Measurements from ENCODE around the gene VAV3. TPM values are rescaled to one million over a fixed set of nuclear protein-coding genes. Genes with fewer than 3 reads are reported as not detected.

VAV3 gene
- polyA plus RNA-seq, 1 donor, result 18.3 TPM

DNA sequence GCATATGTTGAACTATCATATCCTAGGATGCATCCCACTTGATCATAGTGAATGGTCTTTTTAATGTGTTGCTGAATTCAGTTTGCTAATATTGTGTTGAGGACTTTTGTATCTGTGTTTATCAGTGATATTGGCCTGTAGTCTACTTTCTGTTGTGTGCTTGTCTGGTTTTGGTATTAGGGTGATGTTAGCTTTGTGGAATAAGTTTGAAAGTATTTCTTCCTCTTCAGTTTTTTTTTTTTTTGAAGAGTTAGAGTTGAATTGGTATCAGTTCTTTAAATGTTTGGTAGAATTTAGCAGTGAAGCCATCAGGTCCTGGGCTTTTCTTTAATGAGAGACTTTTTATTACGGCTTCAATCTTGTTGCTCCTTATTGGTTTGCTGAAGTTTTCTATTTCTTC is 162.3 kb downstream of the VAV3 start:
- Histone ChIP-seq H3K4me3 (ENCODE audit: low read length) (no peak overlapping the region), H3K27me3 (ENCODE audit: control insufficient read depth, insufficient read depth, low read length) (no peaks in the 10 kb centered on the region), H3K36me3 (ENCODE audit: control insufficient read depth, insufficient read depth, low read length) (no peaks in the 10 kb centered on the region), H3K4me1 (ENCODE audit: control insufficient read depth, insufficient read depth, low read length) (no peaks in the 10 kb centered on the region), H3K9me3 (ENCODE audit: control insufficient read depth, low read depth, low read length) (no peaks in the 10 kb centered on the region), H3K27ac (ENCODE audit: low read length) (no peak overlapping the region)
- no peak for DNase-seq
- WGBS (ENCODE audit: insufficient coverage, low lambda C conversion rate), result no CpG with 5 or more reads among the region's 1 CpG

DNA sequence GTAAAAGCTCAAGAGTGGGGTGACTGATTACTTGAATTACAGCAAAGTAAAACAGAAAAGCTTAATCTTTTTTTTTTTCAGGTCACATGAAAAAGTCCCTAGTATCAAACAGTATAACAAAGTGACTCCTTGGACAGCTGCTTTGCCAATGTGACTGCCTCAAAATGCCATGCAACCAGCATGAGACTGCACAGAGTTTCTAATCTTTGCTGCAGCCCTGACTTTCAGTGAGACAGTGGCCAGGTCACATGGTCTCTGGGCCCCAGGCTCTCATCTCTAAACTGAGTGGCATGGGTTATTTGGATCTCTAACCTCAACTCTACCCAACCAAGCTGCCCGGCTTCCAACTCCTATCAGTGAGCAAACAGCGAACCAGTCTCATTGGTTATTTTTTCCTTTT is 169.0 kb downstream of the VAV3 start:
- H3K36me3 ChIP-seq (ENCODE audit: control insufficient read depth, insufficient read depth, low read length), result no peaks in the 10 kb centered on the region
- peaks cover 4% of the 10 kb centered on the region for H3K27me3 ChIP-seq (ENCODE audit: control insufficient read depth, insufficient read depth, low read length)
- H3K27ac ChIP-seq (ENCODE audit: low read length), result no peak overlapping the region
- H3K4me3 ChIP-seq (ENCODE audit: low read length), result no peak overlapping the region
- no CpG with 5 or more reads among the region's 2 CpGs for WGBS (ENCODE audit: insufficient coverage, low lambda C conversion rate)
- no peak for DNase-seq
- H3K9me3 ChIP-seq (ENCODE audit: control insufficient read depth, low read depth, low read length), result no peaks in the 10 kb centered on the region
- H3K4me1 ChIP-seq (ENCODE audit: control insufficient read depth, insufficient read depth, low read length), result no peaks in the 10 kb centered on the region

DNA sequence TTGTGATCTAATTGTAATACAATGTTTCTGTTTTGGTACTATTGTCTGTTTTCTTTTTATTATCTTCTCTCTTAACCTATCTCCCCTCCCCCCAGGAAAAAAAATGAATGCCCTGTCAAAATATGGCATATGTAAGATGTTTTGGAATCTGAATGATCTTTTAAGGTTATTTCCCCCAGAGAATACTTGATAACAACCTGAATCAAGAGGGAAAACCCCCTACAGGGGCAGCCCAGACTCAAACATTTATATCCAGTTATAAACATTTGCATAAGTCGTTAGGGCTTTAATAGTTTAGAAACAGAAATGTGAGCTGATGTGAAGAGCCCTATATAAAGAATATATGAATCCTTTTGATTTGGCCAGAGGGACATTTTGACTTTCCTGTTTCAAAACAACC is 169.5 kb downstream of the VAV3 start:
- Histone ChIP-seq H3K27ac (ENCODE audit: low read length) (no peak overlapping the region), H3K36me3 (ENCODE audit: control insufficient read depth, insufficient read depth, low read length) (no peaks in the 10 kb centered on the region), H3K9me3 (ENCODE audit: control insufficient read depth, low read depth, low read length) (no peaks in the 10 kb centered on the region), H3K4me3 (ENCODE audit: low read length) (no peak overlapping the region), H3K27me3 (ENCODE audit: control insufficient read depth, insufficient read depth, low read length) (peaks cover 4% of the 10 kb centered on the region), H3K4me1 (ENCODE audit: control insufficient read depth, insufficient read depth, low read length) (no peaks in the 10 kb centered on the region)
- WGBS (ENCODE audit: insufficient coverage, low lambda C conversion rate), result 29% methylated on average over 1 of the region's 1 CpG
- DNase-seq, result no peak

DNA sequence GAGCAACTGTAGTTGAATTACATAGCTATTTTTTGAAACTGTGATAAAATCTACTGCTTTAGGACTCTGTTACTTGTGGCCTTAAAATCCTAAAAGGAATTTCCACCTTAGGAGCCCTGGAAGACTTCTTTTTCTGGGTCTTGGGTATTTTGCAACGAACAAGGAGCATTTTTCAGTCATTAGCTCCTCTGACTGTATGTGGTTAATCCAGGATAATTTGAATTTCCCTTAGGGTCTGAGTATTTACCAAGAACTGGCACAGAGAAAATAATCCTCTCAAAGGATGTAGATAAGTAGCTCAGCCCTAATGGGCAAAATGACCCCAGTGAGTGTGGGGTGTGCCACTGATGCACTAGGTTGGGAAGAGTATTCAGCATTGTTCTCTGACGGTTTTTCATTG is 170.4 kb downstream of the VAV3 start:
- no peaks in the 10 kb centered on the region for H3K36me3 ChIP-seq (ENCODE audit: control insufficient read depth, insufficient read depth, low read length)
- peaks cover 4% of the 10 kb centered on the region for H3K27me3 ChIP-seq (ENCODE audit: control insufficient read depth, insufficient read depth, low read length)
- H3K4me3 ChIP-seq (ENCODE audit: low read length), result no peak overlapping the region
- H3K9me3 ChIP-seq (ENCODE audit: control insufficient read depth, low read depth, low read length), result no peaks in the 10 kb centered on the region
- H3K27ac ChIP-seq (ENCODE audit: low read length), result no peak overlapping the region
- no peak for DNase-seq
- H3K4me1 ChIP-seq (ENCODE audit: control insufficient read depth, insufficient read depth, low read length), result no peaks in the 10 kb centered on the region
- no CpG with 5 or more reads among the region's 2 CpGs for WGBS (ENCODE audit: insufficient coverage, low lambda C conversion rate)

DNA sequence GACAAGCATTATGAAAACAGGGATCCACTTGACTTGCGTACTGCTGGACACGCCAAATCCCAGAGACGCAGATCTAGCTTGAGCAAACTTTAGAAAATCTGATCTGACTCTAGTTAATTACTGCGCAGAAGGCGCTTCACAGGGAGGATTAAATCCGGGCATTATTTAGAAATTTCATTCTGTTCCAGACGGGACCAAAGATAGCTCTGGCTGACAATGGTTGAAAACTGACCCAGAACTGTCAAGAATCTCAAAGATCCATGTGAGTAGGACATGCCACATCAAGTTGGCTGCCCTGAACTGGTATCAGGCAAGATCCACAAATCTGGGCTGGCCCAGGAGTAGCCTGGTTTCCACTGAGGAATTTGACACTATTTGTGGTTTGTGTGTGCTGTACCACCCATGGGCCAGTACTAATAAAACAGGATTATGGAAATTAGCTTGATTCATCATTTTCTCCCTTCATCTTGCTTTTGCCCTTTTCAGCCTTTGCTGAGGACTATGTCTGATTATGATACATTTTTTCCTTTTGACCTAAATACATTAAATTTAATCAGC is 171.0 kb downstream of the VAV3 start:
- Histone ChIP-seq H3K27ac (ENCODE audit: low read length) (no peak overlapping the region), H3K27me3 (ENCODE audit: control insufficient read depth, insufficient read depth, low read length) (peaks cover 4% of the 10 kb centered on the region), H3K4me3 (ENCODE audit: low read length) (no peak overlapping the region), H3K4me1 (ENCODE audit: control insufficient read depth, insufficient read depth, low read length) (no peaks in the 10 kb centered on the region), H3K36me3 (ENCODE audit: control insufficient read depth, insufficient read depth, low read length) (no peaks in the 10 kb centered on the region), H3K9me3 (ENCODE audit: control insufficient read depth, low read depth, low read length) (no peaks in the 10 kb centered on the region)
- DNase-seq, result no peak
- no CpG with 5 or more reads among the region's 7 CpGs for WGBS (ENCODE audit: insufficient coverage, low lambda C conversion rate)

DNA sequence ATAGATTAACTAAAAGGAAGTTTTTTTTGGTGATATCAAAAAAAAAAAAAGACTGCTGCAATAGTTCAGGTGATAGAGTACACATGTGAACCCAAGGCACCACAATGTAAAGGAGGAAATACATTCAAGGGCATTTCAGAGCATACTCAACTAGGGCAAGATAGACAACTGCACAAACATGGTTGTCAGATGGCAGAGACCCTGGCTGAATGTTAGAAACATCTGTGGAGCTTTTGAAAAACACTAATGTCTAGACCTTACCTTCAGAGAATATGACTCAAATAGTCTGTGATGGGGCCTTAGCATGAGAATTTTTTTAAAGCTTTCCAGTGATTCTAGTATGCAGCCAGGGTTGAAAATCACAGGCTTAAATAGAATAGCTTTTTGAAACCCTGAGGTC is 173.6 kb downstream of the VAV3 start:
- no peaks in the 10 kb centered on the region for H3K4me1 ChIP-seq (ENCODE audit: control insufficient read depth, insufficient read depth, low read length)
- H3K27me3 ChIP-seq (ENCODE audit: control insufficient read depth, insufficient read depth, low read length), result peaks cover 4% of the 10 kb centered on the region
- H3K27ac ChIP-seq (ENCODE audit: low read length), result no peak overlapping the region
- no peak overlapping the region for H3K4me3 ChIP-seq (ENCODE audit: low read length)
- no peaks in the 10 kb centered on the region for H3K36me3 ChIP-seq (ENCODE audit: control insufficient read depth, insufficient read depth, low read length)
- H3K9me3 ChIP-seq (ENCODE audit: control insufficient read depth, low read depth, low read length), result no peaks in the 10 kb centered on the region
- DNase-seq, result no peak

DNA sequence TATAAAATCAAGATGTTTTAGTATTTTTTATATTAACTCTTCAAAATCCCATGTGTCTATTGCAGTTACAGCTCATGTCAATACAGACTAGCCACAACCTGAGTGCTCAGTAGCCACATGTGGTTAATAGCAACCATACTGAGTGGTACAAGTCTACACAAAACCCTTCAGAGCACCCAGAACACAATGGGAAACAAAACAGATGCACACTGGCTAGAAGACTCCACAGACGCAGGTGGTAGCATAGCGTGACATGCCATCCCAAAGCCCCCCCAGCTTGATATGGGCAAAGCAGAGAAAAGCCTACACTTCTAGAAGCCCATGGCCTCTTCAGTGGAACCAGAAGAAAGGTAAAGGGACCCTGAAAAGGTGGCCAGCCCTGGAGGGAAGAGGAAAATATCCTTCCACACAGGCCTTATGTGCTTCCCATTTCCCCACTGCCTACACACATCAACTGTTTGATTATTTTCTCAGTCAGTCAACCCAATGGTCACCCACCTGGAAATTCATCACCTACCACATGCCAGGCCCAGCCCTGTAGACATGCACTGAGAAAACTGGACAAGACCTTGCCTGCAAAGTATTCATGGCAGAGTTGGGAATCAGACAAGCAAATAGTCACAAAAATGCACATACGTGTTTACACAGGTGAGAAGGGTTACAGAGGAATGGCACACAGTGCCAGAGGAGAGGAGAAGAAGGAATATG is 175.0 kb downstream of the VAV3 start:
- Histone ChIP-seq H3K36me3 (ENCODE audit: control insufficient read depth, insufficient read depth, low read length) (no peaks in the 10 kb centered on the region), H3K4me1 (ENCODE audit: control insufficient read depth, insufficient read depth, low read length) (no peaks in the 10 kb centered on the region), H3K9me3 (ENCODE audit: control insufficient read depth, low read depth, low read length) (no peaks in the 10 kb centered on the region), H3K27me3 (ENCODE audit: control insufficient read depth, insufficient read depth, low read length) (peaks cover 4% of the 10 kb centered on the region), H3K27ac (ENCODE audit: low read length) (no peak overlapping the region), H3K4me3 (ENCODE audit: low read length) (no peak overlapping the region)
- WGBS (ENCODE audit: insufficient coverage, low lambda C conversion rate), result no CpG with 5 or more reads among the region's 3 CpGs
- DNase-seq, result no peak

DNA sequence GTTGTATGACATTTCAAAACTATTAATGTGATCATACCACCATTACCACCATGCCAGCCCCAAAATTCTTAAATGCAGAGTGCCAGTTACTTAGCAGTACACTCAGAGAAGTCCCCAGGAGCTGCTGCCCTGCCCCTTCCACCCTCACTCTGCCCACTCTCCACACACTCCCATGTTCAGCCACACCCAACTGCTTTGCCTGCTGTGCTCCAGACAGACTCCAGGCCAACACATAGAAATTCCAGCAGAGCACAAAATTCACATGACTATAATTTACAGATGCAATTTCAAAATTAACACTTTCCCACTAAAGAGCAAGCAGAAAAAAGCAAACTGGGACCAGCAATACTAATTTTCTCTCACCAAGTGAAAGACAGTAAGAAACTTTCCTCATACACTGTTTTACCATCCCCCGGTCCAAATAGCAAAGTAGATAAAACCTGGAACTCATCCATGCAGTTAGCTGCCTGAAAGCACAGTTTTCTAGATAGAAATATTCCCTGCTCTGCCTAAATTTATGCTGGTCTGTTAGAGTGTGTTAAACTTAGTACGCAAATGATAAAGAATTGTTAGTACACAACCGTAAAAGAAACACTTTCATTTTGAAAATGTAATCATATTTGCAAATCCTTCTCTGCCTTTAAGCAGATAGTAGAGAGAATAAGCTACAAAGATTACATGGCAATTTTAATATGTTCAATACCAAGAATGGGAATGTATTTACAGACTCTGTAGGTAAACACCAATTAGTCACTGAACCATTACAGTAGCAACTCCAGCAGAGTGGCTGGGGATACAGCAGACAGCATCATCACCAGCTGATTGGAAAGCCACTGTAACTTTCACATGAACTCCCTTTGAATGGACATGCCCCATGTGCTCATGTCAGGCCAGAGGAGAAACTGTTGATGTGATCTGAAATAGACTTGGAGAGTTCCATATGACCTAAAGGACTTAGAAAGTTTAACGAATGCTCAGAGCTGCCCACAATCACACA is 176.5 kb downstream of the VAV3 start:
- H3K27ac ChIP-seq (ENCODE audit: low read length), result no peak overlapping the region
- H3K4me3 ChIP-seq (ENCODE audit: low read length), result no peak overlapping the region
- H3K4me1 ChIP-seq (ENCODE audit: control insufficient read depth, insufficient read depth, low read length), result no peaks in the 10 kb centered on the region
- WGBS (ENCODE audit: insufficient coverage, low lambda C conversion rate), result 85% methylated on average over 2 of the region's 4 CpGs
- no peaks in the 10 kb centered on the region for H3K9me3 ChIP-seq (ENCODE audit: control insufficient read depth, low read depth, low read length)
- no peaks in the 10 kb centered on the region for H3K27me3 ChIP-seq (ENCODE audit: control insufficient read depth, insufficient read depth, low read length)
- no peak for DNase-seq
- H3K36me3 ChIP-seq (ENCODE audit: control insufficient read depth, insufficient read depth, low read length), result no peaks in the 10 kb centered on the region

DNA sequence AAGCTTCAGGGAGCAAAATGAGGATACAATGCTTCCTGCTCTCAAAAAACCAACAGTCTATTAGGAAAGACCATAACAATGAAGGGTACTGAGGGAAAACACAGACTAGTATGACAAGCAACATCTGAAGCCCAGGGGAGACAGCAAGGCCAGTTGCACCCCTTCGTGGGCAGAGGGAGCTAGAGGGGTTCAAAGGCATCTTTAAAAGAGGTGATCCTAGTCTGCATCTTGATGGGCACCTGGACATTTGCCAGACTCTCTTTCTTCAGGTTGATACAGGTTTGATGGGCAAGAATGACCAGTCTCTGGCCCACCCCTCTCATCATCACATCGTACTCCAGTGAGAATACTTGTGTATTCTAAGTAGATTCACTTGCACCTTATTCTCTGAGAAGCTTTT is 177.7 kb downstream of the VAV3 start:
- no CpG with 5 or more reads among the region's 2 CpGs for WGBS (ENCODE audit: insufficient coverage, low lambda C conversion rate)
- DNase-seq, result no peak
- no peak overlapping the region for H3K27ac ChIP-seq (ENCODE audit: low read length)

DNA sequence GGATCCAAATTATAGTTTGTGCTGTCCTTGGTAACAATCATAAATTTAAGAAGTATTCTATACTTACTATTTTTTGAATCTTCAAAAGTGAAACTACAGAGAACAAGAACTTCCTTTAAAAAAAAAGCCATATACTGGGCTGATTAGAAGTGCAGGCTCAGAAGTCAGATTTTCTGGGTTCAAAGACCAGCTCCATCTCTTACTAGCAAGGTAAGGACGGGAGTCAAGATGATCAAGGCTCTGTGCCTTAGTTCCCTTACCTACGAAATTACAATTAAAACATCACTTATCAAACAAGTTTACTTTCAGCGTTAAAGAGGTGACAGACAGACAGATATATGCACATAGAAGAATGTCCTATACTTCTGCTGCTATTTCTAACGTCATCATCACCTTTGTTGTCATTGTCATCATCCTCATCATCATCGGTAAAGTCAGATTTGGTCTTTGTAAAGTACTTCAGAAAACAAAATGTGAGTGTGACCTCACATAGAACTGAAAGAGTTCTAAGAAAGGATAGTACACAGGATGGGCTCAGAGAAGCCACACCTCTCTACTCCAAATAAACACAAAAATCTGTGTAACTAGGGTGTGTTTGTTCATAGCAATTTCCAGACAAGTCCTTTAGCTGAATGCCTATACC is 178.7 kb downstream of the VAV3 start:
- Histone ChIP-seq H3K27me3 (ENCODE audit: control insufficient read depth, insufficient read depth, low read length) (no peaks in the 10 kb centered on the region), H3K27ac (ENCODE audit: low read length) (no peak overlapping the region), H3K4me1 (ENCODE audit: control insufficient read depth, insufficient read depth, low read length) (no peaks in the 10 kb centered on the region), H3K36me3 (ENCODE audit: control insufficient read depth, insufficient read depth, low read length) (no peaks in the 10 kb centered on the region), H3K9me3 (ENCODE audit: control insufficient read depth, low read depth, low read length) (no peaks in the 10 kb centered on the region), H3K4me3 (ENCODE audit: low read length) (no peak overlapping the region)
- no CpG with 5 or more reads among the region's 5 CpGs for WGBS (ENCODE audit: insufficient coverage, low lambda C conversion rate)
- no peak for DNase-seq

More for the DNA sequence above, 177.7 kb downstream of the VAV3 start:
- Histone ChIP-seq H3K27me3 (ENCODE audit: control insufficient read depth, insufficient read depth, low read length) (no peaks in the 10 kb centered on the region), H3K4me3 (ENCODE audit: low read length) (no peak overlapping the region), H3K36me3 (ENCODE audit: control insufficient read depth, insufficient read depth, low read length) (no peaks in the 10 kb centered on the region), H3K9me3 (ENCODE audit: control insufficient read depth, low read depth, low read length) (no peaks in the 10 kb centered on the region), H3K4me1 (ENCODE audit: control insufficient read depth, insufficient read depth, low read length) (no peaks in the 10 kb centered on the region)
